Stimulated activated CD4-positive, alpha-beta T cell treated with anti-CD3 and anti-CD28 coated beads, Interleukin-1b, Interleukin-23, amount 100 ng/mL, for 4 hours (primary cell): ENCODE data around the gene HSD17B3.
A peak's percentile ranks its signal among the peaks of the same experiment; 100 is the strongest.
"Not testable (repeated sequence)": the region's sequence is repeated elsewhere in the genome, so short reads cannot be mapped to it uniquely, and the experiment has no call there.

Experiments
- DNase-seq, 2 donors: peaks; one replicate each; pipeline ENCODE4 v3.0.0-alpha.2; 2020; ENCODE audit warnings: low read depth in 2 of 2

HSD17B3 gene

GRCh38 chr9:96302021-96302420 lies at the start of gene HSD17B3:
TSS of gene HSD17B3 (minus strand) at chr9:96302176. CDS start at chr9:96302104, 72 bp downstream.
- no peak for DNase-seq

GRCh38 chr9:96350866-96351265 lies 48.9 kb upstream of the HSD17B3 start:
- DNase-seq: no peak

GRCh38 chr9:96348261-96348660 lies 46.3 kb upstream of the HSD17B3 start:
- DNase-seq: no peak

- DNase-seq: no peak
Measured at GRCh38 chr9:96345551-96345950, 43.6 kb upstream of the HSD17B3 start.

GRCh38 chr9:96344458-96345180 lies 42.6 kb upstream of the HSD17B3 start:
- no peak for DNase-seq

GRCh38 chr9:96343515-96344360 lies 41.8 kb upstream of the HSD17B3 start:
- no peak for DNase-seq

- DNase-seq: no peak
Measured at GRCh38 chr9:96342571-96343245, 40.7 kb upstream of the HSD17B3 start.

GRCh38 chr9:96340707-96341106 lies 38.7 kb upstream of the HSD17B3 start:
- DNase-seq: no peak

GRCh38 chr9:96338299-96338698 lies 36.3 kb upstream of the HSD17B3 start:
- no peak for DNase-seq

- no peak for DNase-seq
Measured at GRCh38 chr9:96333958-96334357, 32.0 kb upstream of the HSD17B3 start.

GRCh38 chr9:96331236-96331947 lies 29.4 kb upstream of the HSD17B3 start:
- DNase-seq: no peak

GRCh38 chr9:96327694-96328352 lies 25.8 kb upstream of the HSD17B3 start:
- peak; percentile 7 to 47 for DNase-seq

- no peak for DNase-seq
Measured at GRCh38 chr9:96323169-96323568, 21.2 kb upstream of the HSD17B3 start.

- DNase-seq: not testable (repeated sequence)
Measured at GRCh38 chr9:96322736-96323135, 20.8 kb upstream of the HSD17B3 start.

- DNase-seq: not testable (repeated sequence)
Measured at GRCh38 chr9:96322210-96322609, 20.2 kb upstream of the HSD17B3 start.

GRCh38 chr9:96321515-96321914 lies 19.5 kb upstream of the HSD17B3 start:
- DNase-seq: no peak

GRCh38 chr9:96320749-96321280 lies 18.8 kb upstream of the HSD17B3 start:
- DNase-seq: no peak

- no peak for DNase-seq
Measured at GRCh38 chr9:96318921-96319565, 17.1 kb upstream of the HSD17B3 start.

- DNase-seq: peak; percentile 39 to 48
Measured at GRCh38 chr9:96317335-96317980, 15.5 kb upstream of the HSD17B3 start.

GRCh38 chr9:96309850-96310249 lies 7.9 kb upstream of the HSD17B3 start:
- DNase-seq: no peak
